Measurements from ENCODE around the gene CACNA1C. TPM values are rescaled to one million over a fixed set of nuclear protein-coding genes. Genes with fewer than 3 reads are reported as not detected.
A peak's percentile ranks its signal among the peaks of the same experiment; 100 is the strongest.

The CACNA1C gene
- total RNA-seq, 4 donors from 2014 or later, result 1.5 to 13.5 (median 2.1) TPM

GRCh38 chr12:2212537-2212936 is 159.8 kb downstream of the CACNA1C start:
- Histone ChIP-seq H3K36me3 (no peaks in the 10 kb centered on the region), H3K27me3 (peaks cover 0 to 8% (median 0%) of the 10 kb centered on the region in 4 donors), H3K27ac (peak overlapping the region in 2 of 4 donors; percentile 13 to 37), H3K4me3 (no peak overlapping the region), H3K9me3 (no peaks in the 10 kb centered on the region), H3K4me1 (peaks cover 0 to 8% (median 0%) of the 10 kb centered on the region in 3 donors)
- DNase-seq, result no peak
- intact Hi-C loops (cut with DNase I), result no loop called here
- WGBS, 2 donors, result 67 to 75% methylated on average over 1 of the region's 1 CpG
- no peak for TF ChIP-seq CTCF (IDR thresholded peaks at IDR 0.05)
- no peak for TF ChIP-seq POLR2A (IDR thresholded peaks at IDR 0.05)

- H3K4me1 ChIP-seq, result peaks cover 0 to 8% (median 0%) of the 10 kb centered on the region in 3 donors
- H3K27me3 ChIP-seq, result peaks cover 0 to 8% (median 0%) of the 10 kb centered on the region in 4 donors
- 46 to 48% methylated on average over 16 to 18 of the region's 21 CpGs for WGBS, 2 donors
- TF ChIP-seq POLR2A (IDR thresholded peaks at IDR 0.05), result no peak
- no peak for TF ChIP-seq CTCF (IDR thresholded peaks at IDR 0.05)
- no peak overlapping the region for H3K4me3 ChIP-seq
- no peaks in the 10 kb centered on the region for H3K9me3 ChIP-seq
- DNase-seq, result no peak
- intact Hi-C loops (cut with DNase I), result no loop called here
- no peaks in the 10 kb centered on the region for H3K36me3 ChIP-seq
- H3K27ac ChIP-seq, result peak overlapping the region in 3 of 4 donors; percentile 17 to 42 (median 37)
Observed at GRCh38 chr12:2212971-2213869, 160.4 kb downstream of the CACNA1C start.

GRCh38 chr12:2214411-2214810 is 161.6 kb downstream of the CACNA1C start:
- H3K36me3 ChIP-seq, result no peaks in the 10 kb centered on the region
- no peak overlapping the region for H3K4me3 ChIP-seq
- TF ChIP-seq CTCF (IDR thresholded peaks at IDR 0.05) (no peak), POLR2A (IDR thresholded peaks at IDR 0.05) (no peak)
- H3K27ac ChIP-seq, result no peak overlapping the region
- 53 to 66% methylated on average over 7 to 8 of the region's 8 CpGs for WGBS, 2 donors
- intact Hi-C loops (cut with DNase I), result no loop called here
- peaks cover 0 to 8% (median 0%) of the 10 kb centered on the region in 4 donors for H3K27me3 ChIP-seq
- H3K9me3 ChIP-seq, result no peaks in the 10 kb centered on the region
- no peak for DNase-seq
- H3K4me1 ChIP-seq, result peaks cover 0 to 8% (median 0%) of the 10 kb centered on the region in 3 donors

- no peak overlapping the region for H3K4me3 ChIP-seq
- no peaks in the 10 kb centered on the region for H3K9me3 ChIP-seq
- no peak for DNase-seq
- no peaks in the 10 kb centered on the region for H3K36me3 ChIP-seq
- no peak for TF ChIP-seq CTCF (IDR thresholded peaks at IDR 0.05)
- TF ChIP-seq POLR2A (IDR thresholded peaks at IDR 0.05), result no peak
- WGBS, 2 donors, result 86 to 92% methylated on average over 9 to 11 of the region's 11 CpGs
- H3K27ac ChIP-seq, result no peak overlapping the region
- peaks cover 0 to 8% (median 0%) of the 10 kb centered on the region in 3 donors for H3K4me1 ChIP-seq
- peaks cover 0 to 8% (median 0%) of the 10 kb centered on the region in 4 donors for H3K27me3 ChIP-seq
- intact Hi-C loops (cut with DNase I), result no loop called here
Observed at GRCh38 chr12:2215709-2216560, 163.1 kb downstream of the CACNA1C start.

All from esophagus squamous epithelium (tissue), 5 donors.